Measurements from ENCODE around the gene MSANTD1.

MSANTD1 gene

GRCh38 chr4:3239998-3240920 is 8.7 kb upstream of the MSANTD1 start:
- TF ChIP-seq RARB (CRISPR knock-in tag; IDR thresholded peaks at IDR 0.05) (no peak), PATZ1 (CRISPR knock-in tag; IDR thresholded peaks at IDR 0.05; ENCODE audit: borderline replicate concordance) (no peak), OSR1 (CRISPR knock-in tag; IDR thresholded peaks at IDR 0.05) (no peak), ZFP30 (CRISPR knock-in tag; IDR thresholded peaks at IDR 0.05) (no peak), ZNF8 (CRISPR knock-in tag; IDR thresholded peaks at IDR 0.05) (no peak)
- no peak for ATAC-seq

GRCh38 chr4:3240936-3241522 is 7.9 kb upstream of the MSANTD1 start:
- ATAC-seq: no peak
- TF ChIP-seq ZNF70 (CRISPR knock-in tag; IDR thresholded peaks at IDR 0.05) (no peak), GLIS3 (CRISPR knock-in tag; IDR thresholded peaks at IDR 0.05) (no peak), ESRRG (CRISPR knock-in tag; IDR thresholded peaks at IDR 0.05) (no peak), PPARA (CRISPR knock-in tag; IDR thresholded peaks at IDR 0.05; ENCODE audit: borderline replicate concordance) (no peak)

- ATAC-seq: no peak
- no peak for TF ChIP-seq OSR1 (CRISPR knock-in tag; IDR thresholded peaks at IDR 0.05)
- TF ChIP-seq TCF4 (CRISPR knock-in tag; IDR thresholded peaks at IDR 0.05; ENCODE audit: borderline replicate concordance): no peak
- no peak for TF ChIP-seq TSHZ2 (CRISPR knock-in tag; IDR thresholded peaks at IDR 0.05)
- TF ChIP-seq BACH2 (CRISPR knock-in tag; IDR thresholded peaks at IDR 0.05; ENCODE audit: borderline replicate concordance): no peak
Observed at GRCh38 chr4:3241898-3242524, 6.9 kb upstream of the MSANTD1 start.

- TF ChIP-seq ZFP30 (CRISPR knock-in tag; IDR thresholded peaks at IDR 0.05) (no peak), TSHZ2 (CRISPR knock-in tag; IDR thresholded peaks at IDR 0.05) (no peak), CSDC2 (CRISPR knock-in tag; IDR thresholded peaks at IDR 0.05) (no peak), PATZ1 (CRISPR knock-in tag; IDR thresholded peaks at IDR 0.05; ENCODE audit: borderline replicate concordance) (no peak), ZNF8 (CRISPR knock-in tag; IDR thresholded peaks at IDR 0.05) (no peak)
Observed at GRCh38 chr4:3243136-3243780, 5.7 kb upstream of the MSANTD1 start.

More at GRCh38 chr4:3243136-3243780, 5.7 kb upstream of the MSANTD1 start:
- no peak for ATAC-seq

All from SK-N-SH treated with all-trans-retinoic acid at 6 μM for 48 hours (cell line).